ENCODE data around the gene CCL11.

CCL11 gene

GRCh38 chr17:34301986-34302385 is 16.4 kb downstream of the CCL11 start:
- in situ Hi-C loops (cut with MboI; ENCODE audit: low pct_unique_long_range_greater_than_20kb, low sequenced_read_pairs, unreplicated experiment): no loop called here
- no peak for DNase-seq (ENCODE audit: low spot score)
- TF ChIP-seq CTCF (IDR thresholded peaks at IDR 0.05; ENCODE audit: extremely low read depth, insufficient read depth, missing control alignments): no peak

- in situ Hi-C loops (cut with MboI; ENCODE audit: low pct_unique_long_range_greater_than_20kb, low sequenced_read_pairs, unreplicated experiment): no loop called here
- no peak for DNase-seq (ENCODE audit: low spot score)
- no peak for TF ChIP-seq CTCF (IDR thresholded peaks at IDR 0.05; ENCODE audit: extremely low read depth, insufficient read depth, missing control alignments)
These were observed 17.1 kb downstream of the CCL11 start for GRCh38 chr17:34302636-34303035.

GRCh38 chr17:34303606-34304005 is 18.1 kb downstream of the CCL11 start:
- in situ Hi-C loops (cut with MboI; ENCODE audit: low pct_unique_long_range_greater_than_20kb, low sequenced_read_pairs, unreplicated experiment): no loop called here
- TF ChIP-seq CTCF (IDR thresholded peaks at IDR 0.05; ENCODE audit: extremely low read depth, insufficient read depth, missing control alignments): no peak
- no peak for DNase-seq (ENCODE audit: low spot score)

GRCh38 chr17:34305061-34305460 is 19.5 kb downstream of the CCL11 start:
- in situ Hi-C loops (cut with MboI; ENCODE audit: low pct_unique_long_range_greater_than_20kb, low sequenced_read_pairs, unreplicated experiment): no loop called here
- no peak for DNase-seq (ENCODE audit: low spot score)
- TF ChIP-seq CTCF (IDR thresholded peaks at IDR 0.05; ENCODE audit: extremely low read depth, insufficient read depth, missing control alignments): no peak

GRCh38 chr17:34305606-34306005 is 20.1 kb downstream of the CCL11 start:
- no peak for TF ChIP-seq CTCF (IDR thresholded peaks at IDR 0.05; ENCODE audit: extremely low read depth, insufficient read depth, missing control alignments)
- in situ Hi-C loops (cut with MboI; ENCODE audit: low pct_unique_long_range_greater_than_20kb, low sequenced_read_pairs, unreplicated experiment): no loop called here
- no peak for DNase-seq (ENCODE audit: low spot score)

- no peak for DNase-seq (ENCODE audit: low spot score)
- in situ Hi-C loops (cut with MboI; ENCODE audit: low pct_unique_long_range_greater_than_20kb, low sequenced_read_pairs, unreplicated experiment): no loop called here
- TF ChIP-seq CTCF (IDR thresholded peaks at IDR 0.05; ENCODE audit: extremely low read depth, insufficient read depth, missing control alignments): no peak
These were observed 20.9 kb downstream of the CCL11 start for GRCh38 chr17:34306466-34306865.

- TF ChIP-seq CTCF (IDR thresholded peaks at IDR 0.05; ENCODE audit: extremely low read depth, insufficient read depth, missing control alignments): no peak
- no peak for DNase-seq (ENCODE audit: low spot score)
- in situ Hi-C loops (cut with MboI; ENCODE audit: low pct_unique_long_range_greater_than_20kb, low sequenced_read_pairs, unreplicated experiment): no loop called here
These were observed 21.6 kb downstream of the CCL11 start for GRCh38 chr17:34307110-34307509.
